ENCODE data around the gene SH2D4B.

DNA sequence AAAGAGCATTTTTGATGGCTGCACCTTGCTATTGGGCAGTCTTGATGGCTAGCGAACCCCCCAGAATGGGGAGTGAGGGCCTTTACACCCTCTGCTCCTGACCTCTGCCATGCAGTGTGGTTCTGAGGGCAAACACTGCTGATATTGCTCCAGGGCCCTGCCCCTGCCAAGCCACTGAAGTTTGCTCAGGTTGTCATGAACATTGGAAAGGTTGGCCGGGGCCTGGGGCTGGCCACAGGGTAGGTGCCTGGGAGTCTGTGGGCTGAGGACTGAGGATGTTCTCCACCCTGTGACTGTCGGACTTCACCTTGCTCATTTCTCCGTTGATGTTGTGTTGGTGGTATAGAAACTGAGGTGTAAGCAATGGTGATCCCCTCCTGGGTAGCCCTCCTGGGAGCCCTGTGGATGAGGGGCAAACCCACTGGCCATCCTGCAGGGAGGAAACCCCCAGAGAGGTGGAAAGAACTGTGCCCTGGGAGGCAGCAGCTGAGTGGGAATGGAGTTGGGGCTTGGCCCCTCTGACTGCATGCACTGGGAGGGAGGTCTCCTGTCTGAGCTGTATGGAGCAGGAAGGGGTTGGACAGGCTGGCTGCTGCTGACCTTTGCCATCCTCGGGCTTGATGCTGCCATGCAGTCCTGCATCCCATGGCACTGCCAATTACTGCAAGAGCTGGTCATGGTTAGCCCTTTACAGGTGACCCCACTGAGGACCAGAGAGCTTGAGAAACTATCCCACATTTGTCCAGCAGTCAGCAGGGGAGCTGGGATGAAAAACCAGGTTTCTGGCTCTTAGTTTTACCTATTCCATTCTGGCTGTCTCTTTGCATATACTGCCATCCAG lies 77.1 kb downstream of the SH2D4B start:
- TF ChIP-seq EP300 (IDR thresholded peaks at IDR 0.05) = no peak
- TF ChIP-seq, protein P1, sequence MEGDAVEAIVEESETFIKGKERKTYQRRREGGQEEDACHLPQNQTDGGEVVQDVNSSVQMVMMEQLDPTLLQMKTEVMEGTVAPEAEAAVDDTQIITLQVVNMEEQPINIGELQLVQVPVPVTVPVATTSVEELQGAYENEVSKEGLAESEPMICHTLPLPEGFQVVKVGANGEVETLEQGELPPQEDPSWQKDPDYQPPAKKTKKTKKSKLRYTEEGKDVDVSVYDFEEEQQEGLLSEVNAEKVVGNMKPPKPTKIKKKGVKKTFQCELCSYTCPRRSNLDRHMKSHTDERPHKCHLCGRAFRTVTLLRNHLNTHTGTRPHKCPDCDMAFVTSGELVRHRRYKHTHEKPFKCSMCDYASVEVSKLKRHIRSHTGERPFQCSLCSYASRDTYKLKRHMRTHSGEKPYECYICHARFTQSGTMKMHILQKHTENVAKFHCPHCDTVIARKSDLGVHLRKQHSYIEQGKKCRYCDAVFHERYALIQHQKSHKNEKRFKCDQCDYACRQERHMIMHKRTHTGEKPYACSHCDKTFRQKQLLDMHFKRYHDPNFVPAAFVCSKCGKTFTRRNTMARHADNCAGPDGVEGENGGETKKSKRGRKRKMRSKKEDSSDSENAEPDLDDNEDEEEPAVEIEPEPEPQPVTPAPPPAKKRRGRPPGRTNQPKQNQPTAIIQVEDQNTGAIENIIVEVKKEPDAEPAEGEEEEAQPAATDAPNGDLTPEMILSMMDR (IDR thresholded peaks at IDR 0.05) = no peak

All from tibial nerve (tissue), 4 donors.